Urinary bladder (tissue), 4 donors: ENCODE data around the gene PYCARD. TPM values are rescaled to one million over a fixed set of nuclear protein-coding genes. Genes with fewer than 3 reads are reported as not detected.

Experiments used
- DNase-seq: peaks from one replicate; pipeline ENCODE4 v3.0.0-alpha.2; 2015; ENCODE audit errors: extremely low spot score
- H3K27ac ChIP-seq: one replicate; pipeline ENCODE4 v1.5.1; 2013; ENCODE audit warnings: low read depth, mild to moderate bottlenecking, moderate library complexity
- H3K36me3 ChIP-seq: one replicate; pipeline ENCODE4 v1.6.1; 2013; ENCODE audit warnings: mild to moderate bottlenecking, moderate library complexity; ENCODE audit not compliant: insufficient read depth
- H3K4me1 ChIP-seq: one replicate; pipeline ENCODE4 v1.6.1; 2013; ENCODE audit warnings: mild to moderate bottlenecking, moderate library complexity; ENCODE audit not compliant: insufficient read depth
- H3K4me3 ChIP-seq: one replicate; pipeline ENCODE4 v1.5.1; 2013; ENCODE audit warnings: low read depth, low read length
- WGBS: extraction: QIAGEN DNeasy Blood & Tissue Kit; methylation state at CpG from one replicate; pipeline ENCODE4 v1.1.7; 2013; 5-methylcytosine and 5-hydroxymethylcytosine counted together
- polyA plus RNA-seq: library from polyadenylated mRNA; stranded (reverse); fragments of 200-250 nt; gene quantifications from one replicate; pipeline ENCODE4 v1.2.3, GENCODE V29; 2013
- total RNA-seq: library from RNA; depleted of rRNA; stranded (reverse); fragments of >200 nt; gene quantifications from one replicate; pipeline ENCODE4 v1.2.3, GENCODE V29; 2014
- donor health status: healthy with polysubstance abuse.
- donor health status: healthy.

The PYCARD gene
- total and polyA plus RNA-seq, 2 donors, result 21.7 to 34.9 TPM

- WGBS, result 92% methylated on average over 17 of the region's 17 CpGs
- Histone ChIP-seq H3K36me3 (peaks cover 11% of the 10 kb centered on the region), H3K4me3 (no peak overlapping the region), H3K27ac (no peak overlapping the region), H3K4me1 (no peaks in the 10 kb centered on the region)
- DNase-seq, result no peak
Observed at GRCh38 chr16:31190818-31191444, 11.6 kb downstream of the PYCARD start.

- WGBS, result 94% methylated on average over 12 of the region's 12 CpGs
- Histone ChIP-seq H3K36me3 (peaks cover 15% of the 10 kb centered on the region), H3K4me3 (no peak overlapping the region), H3K4me1 (no peaks in the 10 kb centered on the region), H3K27ac (no peak overlapping the region)
- no peak for DNase-seq
Observed at GRCh38 chr16:31190061-31190460, 12.5 kb downstream of the PYCARD start.

- WGBS, result 89% methylated on average over 2 of the region's 2 CpGs
- Histone ChIP-seq H3K36me3 (peaks cover 18% of the 10 kb centered on the region), H3K27ac (no peak overlapping the region), H3K4me1 (no peaks in the 10 kb centered on the region), H3K4me3 (no peak overlapping the region)
- DNase-seq, result no peak
Observed at GRCh38 chr16:31189412-31189778, 13.2 kb downstream of the PYCARD start.

DNA sequence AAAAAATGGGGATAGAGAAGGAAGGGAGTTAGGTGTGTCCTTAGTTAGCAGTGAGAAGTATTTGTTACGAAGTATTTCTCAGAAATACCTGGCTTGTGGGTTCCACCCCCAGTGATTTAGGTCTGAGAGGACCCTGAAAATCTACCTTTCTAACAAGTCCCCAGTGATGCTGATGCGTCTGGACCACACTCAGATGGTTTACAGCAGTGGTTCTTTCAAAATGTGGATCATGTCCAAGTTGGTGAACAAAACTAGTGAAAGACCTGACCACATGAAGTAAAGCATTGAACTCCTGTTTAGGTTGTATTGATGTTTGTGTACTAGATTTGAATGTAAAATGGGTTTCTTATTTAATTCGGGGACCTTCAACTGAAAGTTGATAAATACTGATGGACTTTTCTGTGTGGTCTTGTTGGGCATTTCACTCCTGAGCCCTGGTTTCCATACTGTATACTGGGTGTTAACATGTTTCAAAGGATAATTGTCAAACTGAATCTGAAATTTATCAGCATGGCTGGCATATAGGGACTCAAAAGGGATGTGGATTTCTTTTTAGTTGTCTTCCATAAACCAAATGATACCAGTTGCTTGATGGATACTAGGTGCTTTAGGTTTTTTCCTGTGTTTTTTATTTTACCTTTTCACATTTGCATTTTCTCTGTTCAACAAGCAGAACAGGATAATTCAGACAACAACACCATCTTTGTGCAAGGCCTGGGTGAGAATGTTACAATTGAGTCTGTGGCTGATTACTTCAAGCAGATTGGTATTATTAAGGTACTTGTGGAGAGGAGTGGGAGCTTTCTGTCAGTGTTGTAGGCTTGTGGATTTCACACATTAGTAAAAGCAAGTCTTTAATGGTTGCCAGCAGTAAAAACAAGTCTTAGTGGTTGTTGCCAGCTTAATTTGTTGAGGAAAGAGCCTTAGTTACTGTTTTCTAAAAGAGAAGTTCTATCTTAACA is 13.8 kb downstream of the PYCARD start:
- H3K4me1 ChIP-seq, result no peaks in the 10 kb centered on the region
- peaks cover 18% of the 10 kb centered on the region for H3K36me3 ChIP-seq
- H3K27ac ChIP-seq, result no peak overlapping the region
- DNase-seq, result no peak
- 84% methylated on average over 3 of the region's 3 CpGs for WGBS
- H3K4me3 ChIP-seq, result no peak overlapping the region

- H3K4me1 ChIP-seq, result no peaks in the 10 kb centered on the region
- DNase-seq, result no peak
Observed at GRCh38 chr16:31187808-31188189, 14.8 kb downstream of the PYCARD start.

DNA sequence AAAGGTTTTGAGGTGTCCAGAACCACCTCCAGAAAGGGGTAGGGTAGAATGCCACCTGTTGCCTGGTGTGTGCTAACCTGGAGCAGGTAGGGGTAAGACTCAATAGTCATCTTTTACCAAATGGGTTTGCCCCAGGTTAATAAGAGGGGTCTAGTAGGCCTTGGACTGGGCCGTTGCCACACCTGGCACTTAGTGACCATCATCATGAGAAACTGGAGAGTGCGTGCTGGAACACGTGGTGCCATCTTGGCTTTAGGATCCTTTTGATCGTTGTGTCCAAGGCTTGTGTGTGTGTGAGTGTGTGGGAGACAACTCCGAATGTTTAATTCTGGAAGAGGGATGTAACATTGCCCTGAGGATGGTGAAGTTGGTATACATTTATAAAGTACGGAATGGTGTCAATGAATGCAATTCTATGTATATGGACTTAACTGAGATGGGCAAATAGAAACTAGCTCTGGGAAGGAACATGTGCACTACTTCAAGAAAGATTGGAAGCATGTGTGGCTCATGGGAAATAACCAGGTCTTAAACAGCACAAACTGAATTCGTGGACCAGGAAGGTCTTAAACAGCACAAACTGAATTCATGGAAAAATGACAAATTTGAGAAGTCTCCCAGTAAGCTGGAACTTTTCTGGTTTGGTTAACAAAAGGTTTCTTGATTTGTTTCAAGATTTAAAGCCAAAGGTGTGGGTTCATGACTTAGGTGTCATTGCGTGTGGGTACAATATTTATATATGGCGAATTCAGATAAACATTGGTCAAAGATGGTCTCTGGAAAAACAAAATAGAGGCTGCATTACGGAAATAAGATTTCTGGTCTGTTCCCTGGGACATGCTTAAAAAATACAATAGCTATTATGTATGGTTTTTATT is 15.4 kb downstream of the PYCARD start:
- no peak overlapping the region for H3K27ac ChIP-seq
- no peak for DNase-seq
- H3K4me3 ChIP-seq, result no peak overlapping the region
- H3K36me3 ChIP-seq, result peaks cover 14% of the 10 kb centered on the region
- H3K4me1 ChIP-seq, result no peaks in the 10 kb centered on the region
- WGBS, result 82% methylated on average over 10 of the region's 10 CpGs

More at GRCh38 chr16:31187808-31188189, 14.8 kb downstream of the PYCARD start:
- Histone ChIP-seq H3K27ac (no peak overlapping the region), H3K36me3 (peaks cover 17% of the 10 kb centered on the region), H3K4me3 (no peak overlapping the region)
- 78% methylated on average over 8 of the region's 8 CpGs for WGBS

- WGBS, result 65% methylated on average over 7 of the region's 7 CpGs
- H3K36me3 ChIP-seq, result peaks cover 14% of the 10 kb centered on the region
Observed at GRCh38 chr16:31186176-31186575, 16.4 kb downstream of the PYCARD start.

DNA sequence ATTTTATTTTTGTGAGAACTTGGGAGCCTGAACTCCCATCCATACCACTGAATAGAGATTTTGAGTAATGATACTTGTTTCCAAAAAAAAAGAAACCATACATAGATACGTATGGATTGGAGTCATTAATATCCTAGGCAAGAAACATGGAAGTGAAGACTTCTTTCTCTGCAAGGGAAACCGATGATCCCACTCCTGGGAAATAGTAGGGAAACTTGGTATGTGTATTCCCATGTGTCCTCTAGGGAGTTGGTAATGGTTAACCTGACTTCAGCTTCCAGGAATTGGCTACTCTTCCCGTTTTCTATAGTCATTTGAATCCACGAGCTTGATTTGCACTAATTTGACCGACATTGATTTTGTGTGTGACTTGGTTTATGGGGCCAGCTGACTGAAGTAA is 17.2 kb downstream of the PYCARD start:
- Histone ChIP-seq H3K4me1 (no peaks in the 10 kb centered on the region), H3K36me3 (peaks cover 14% of the 10 kb centered on the region), H3K27ac (no peak overlapping the region), H3K4me3 (no peak overlapping the region)
- WGBS, result 68% methylated on average over 5 of the region's 5 CpGs
- no peak for DNase-seq

More at GRCh38 chr16:31186176-31186575, 16.4 kb downstream of the PYCARD start:
- Histone ChIP-seq H3K4me3 (no peak overlapping the region), H3K4me1 (no peaks in the 10 kb centered on the region), H3K27ac (no peak overlapping the region)
- DNase-seq, result no peak

- WGBS, result 95% methylated on average over 14 of the region's 14 CpGs
- no peak overlapping the region for H3K4me3 ChIP-seq
- no peak for DNase-seq
- H3K27ac ChIP-seq, result no peak overlapping the region
- H3K4me1 ChIP-seq, result no peaks in the 10 kb centered on the region
- peaks cover 10% of the 10 kb centered on the region for H3K36me3 ChIP-seq
Observed at GRCh38 chr16:31184888-31185287, 17.7 kb downstream of the PYCARD start.

DNA sequence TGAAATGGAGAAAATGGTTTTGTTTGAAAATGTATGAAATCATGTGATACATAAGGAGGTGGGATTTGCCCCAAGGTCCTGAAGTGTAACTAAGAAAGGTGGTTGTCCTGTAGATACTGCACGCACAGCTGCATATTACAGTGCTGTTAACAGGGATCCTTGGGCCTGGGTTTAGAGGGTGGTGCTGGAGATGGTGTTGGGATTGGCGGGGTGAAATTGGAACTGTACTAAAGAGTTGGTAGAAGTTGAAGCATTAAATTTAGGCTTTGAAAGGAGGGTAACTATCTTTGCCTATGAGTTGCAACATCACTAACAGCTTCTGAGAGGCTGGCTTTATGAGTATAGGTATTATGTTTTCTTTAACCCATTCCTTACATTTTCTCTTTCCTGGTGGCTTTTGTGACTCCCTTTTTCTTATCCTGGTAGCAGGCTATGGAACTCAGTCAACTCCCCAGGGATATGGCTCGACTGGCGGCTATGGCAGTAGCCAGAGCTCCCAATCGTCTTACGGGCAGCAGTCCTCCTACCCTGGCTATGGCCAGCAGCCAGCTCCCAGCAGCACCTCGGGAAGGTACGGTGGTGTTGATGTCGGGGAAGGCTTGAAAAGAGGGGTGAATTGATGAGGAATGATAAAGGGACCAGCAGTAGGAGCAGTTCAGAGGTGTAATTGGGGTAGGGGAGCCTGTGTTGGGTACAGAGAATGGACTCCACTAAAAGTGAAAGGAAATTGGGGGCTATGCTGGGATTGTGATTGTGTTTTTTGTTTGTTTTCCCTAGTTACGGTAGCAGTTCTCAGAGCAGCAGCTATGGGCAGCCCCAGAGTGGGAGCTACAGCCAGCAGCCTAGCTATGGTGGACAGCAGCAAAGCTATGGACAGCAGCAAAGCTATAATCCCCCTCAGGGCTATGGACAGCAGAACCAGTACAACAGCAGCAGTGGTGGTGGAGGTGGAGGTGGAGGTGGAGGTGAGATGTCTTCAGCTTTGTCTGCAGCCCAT is 18.8 kb downstream of the PYCARD start:
- Histone ChIP-seq H3K4me1 (no peaks in the 10 kb centered on the region), H3K4me3 (no peak overlapping the region), H3K27ac (no peak overlapping the region), H3K36me3 (peaks cover 10% of the 10 kb centered on the region)
- 63% methylated on average over 10 of the region's 10 CpGs for WGBS
- DNase-seq, result no peak

DNA sequence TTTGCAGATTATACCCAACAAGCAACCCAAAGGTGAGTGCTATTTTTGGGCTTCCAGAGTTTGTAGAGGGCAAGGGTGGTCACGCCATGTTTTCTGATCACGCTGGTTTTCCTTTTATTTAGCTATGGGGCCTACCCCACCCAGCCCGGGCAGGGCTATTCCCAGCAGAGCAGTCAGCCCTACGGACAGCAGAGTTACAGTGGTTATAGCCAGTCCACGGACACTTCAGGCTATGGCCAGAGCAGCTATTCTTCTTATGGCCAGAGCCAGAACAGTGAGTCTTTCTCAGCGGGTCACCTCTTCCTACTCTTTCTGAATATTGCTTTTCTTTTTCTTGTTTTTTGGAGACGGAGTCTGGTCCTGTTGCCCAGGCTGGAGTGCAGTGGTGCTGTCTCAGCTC is 20.2 kb downstream of the PYCARD start:
- H3K4me3 ChIP-seq, result no peak overlapping the region
- H3K36me3 ChIP-seq, result peaks cover 10% of the 10 kb centered on the region
- DNase-seq, result no peak
- no peaks in the 10 kb centered on the region for H3K4me1 ChIP-seq
- WGBS, result 18% methylated on average over 7 of the region's 7 CpGs
- no peak overlapping the region for H3K27ac ChIP-seq

DNA sequence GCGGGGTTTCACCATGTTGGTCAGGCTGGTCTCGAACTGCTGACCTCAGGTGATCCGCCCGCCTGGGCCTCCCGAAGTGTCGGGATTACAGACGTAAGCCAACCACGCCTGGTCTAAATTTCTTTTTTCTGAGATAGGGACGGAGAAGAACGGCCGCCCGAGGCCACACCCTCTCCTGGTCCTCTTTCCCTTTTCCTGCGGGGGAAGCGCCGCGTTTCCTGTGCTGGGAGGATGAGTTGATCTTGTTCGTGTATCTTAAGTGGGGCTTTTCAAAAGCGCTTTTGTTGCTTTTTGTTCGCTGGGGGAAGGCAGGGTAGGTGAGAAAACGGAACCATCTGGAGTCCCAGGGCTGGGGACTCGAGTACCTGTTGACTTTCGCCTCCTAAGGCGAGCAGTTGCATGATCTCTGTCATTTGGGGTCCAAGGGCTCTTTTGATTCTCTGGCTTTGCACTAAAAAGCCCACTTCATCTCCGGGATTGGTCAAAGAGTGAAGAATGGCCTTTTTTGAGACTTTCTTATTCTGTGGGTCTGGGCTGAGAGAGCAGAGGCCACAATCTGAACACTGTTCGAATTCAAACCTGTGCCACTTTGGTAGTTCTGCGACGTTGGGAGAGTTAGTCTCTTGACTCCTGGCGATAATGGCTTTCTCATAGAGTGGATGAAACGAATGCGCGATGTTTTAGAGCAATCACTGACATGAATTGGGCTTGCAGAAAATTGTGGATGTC is 21.3 kb downstream of the PYCARD start:
- DNase-seq, result no peak
- WGBS, result 4% methylated on average over 31 of the region's 31 CpGs

More for the DNA sequence above, 21.3 kb downstream of the PYCARD start:
- Histone ChIP-seq H3K4me3 (peak overlapping the region; percentile 68), H3K27ac (peak overlapping the region; percentile 12), H3K36me3 (peaks cover 10% of the 10 kb centered on the region), H3K4me1 (no peaks in the 10 kb centered on the region)
